OCI-M1 (cell line): Measurements from ENCODE around the gene PROX1.
A peak's percentile ranks its signal among the peaks of the same experiment; 100 is the strongest.
"Not testable (repeated sequence)": the region's sequence is repeated elsewhere in the genome, so short reads cannot be mapped to it uniquely, and the experiment has no call there.

Experiments
- DNase-seq: peaks from one replicate; lab custom pipeline; 2025; lab: John Stamatoyannopoulos, UW

The PROX1 gene

GRCh38 chr1:214072426-214073157 lies 84.8 kb downstream of the PROX1 start:
- DNase-seq, result no peak

GRCh38 chr1:214074477-214074876 lies 86.7 kb downstream of the PROX1 start:
- no peak for DNase-seq

GRCh38 chr1:214075305-214075998 lies 87.7 kb downstream of the PROX1 start:
- no peak for DNase-seq

- DNase-seq, result no peak
These were observed 88.4 kb downstream of the PROX1 start for GRCh38 chr1:214075999-214076707.

- no peak for DNase-seq
These were observed 88.9 kb downstream of the PROX1 start for GRCh38 chr1:214076708-214077065.

- DNase-seq, result no peak
These were observed 91.2 kb downstream of the PROX1 start for GRCh38 chr1:214078950-214079349.

- no peak for DNase-seq
These were observed 97.6 kb downstream of the PROX1 start for GRCh38 chr1:214085325-214085724.

- DNase-seq, result peak; percentile 2
These were observed 99.2 kb downstream of the PROX1 start for GRCh38 chr1:214086945-214087344.

- not testable (repeated sequence) for DNase-seq
These were observed 101.2 kb downstream of the PROX1 start for GRCh38 chr1:214089003-214089402.
